ENCODE data around the gene GEMIN7.

Gene GEMIN7

DNA sequence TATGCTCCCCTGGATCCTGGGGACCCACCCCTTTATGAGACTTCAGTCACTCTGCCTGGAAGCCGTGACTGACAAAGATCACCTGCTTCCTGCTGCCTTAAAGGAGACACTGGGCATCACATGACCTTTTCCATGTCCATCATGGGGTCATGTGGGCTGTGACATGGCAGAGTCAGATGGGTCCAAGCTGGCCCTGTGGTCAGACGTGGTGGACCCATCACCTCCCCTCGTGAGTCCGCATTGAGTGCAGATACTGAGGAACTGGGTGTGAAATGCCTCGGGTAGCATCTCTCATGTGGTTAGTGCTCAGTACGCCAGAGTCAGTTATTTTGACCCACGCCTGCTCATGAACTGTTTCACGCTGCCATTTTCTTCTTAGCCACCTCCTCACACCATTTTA is 54.6 kb downstream of the GEMIN7 start:
- no peak for DNase-seq

DNA sequence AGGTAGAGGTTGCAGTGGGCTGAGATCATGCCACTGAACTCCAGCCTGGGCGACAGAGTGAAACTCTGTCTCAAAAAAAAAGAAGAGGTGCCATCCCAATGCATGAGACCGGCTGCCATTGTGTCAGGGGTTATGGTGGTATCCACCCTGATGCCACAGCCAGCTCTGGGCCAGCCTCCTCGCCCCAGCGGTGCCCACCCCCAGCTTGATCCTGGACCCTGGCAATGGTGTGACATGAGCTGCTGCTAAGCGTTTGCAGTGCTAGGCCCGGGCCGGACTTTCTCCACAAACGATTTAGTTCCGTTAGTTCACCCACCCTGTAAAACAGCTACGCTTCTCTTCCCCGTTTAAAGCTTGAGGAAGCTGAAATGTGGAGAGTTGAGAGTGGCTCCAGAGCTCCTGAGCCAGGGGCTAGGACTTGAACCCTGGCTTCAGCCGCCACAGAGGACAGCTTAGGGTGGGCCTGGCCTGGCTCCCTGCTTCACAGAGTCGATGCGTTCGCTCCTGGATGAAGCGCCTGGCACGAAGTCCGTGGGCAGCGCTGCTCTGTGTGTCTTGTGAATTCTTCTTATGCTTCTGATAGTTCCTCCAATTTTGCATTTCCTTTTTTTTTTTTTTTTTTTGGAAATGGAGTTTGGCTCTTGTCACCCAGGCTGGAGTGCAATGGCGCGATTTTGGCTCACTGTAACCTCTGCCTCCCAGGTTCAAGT is 56.3 kb downstream of the GEMIN7 start:
- DNase-seq = no peak

DNA sequence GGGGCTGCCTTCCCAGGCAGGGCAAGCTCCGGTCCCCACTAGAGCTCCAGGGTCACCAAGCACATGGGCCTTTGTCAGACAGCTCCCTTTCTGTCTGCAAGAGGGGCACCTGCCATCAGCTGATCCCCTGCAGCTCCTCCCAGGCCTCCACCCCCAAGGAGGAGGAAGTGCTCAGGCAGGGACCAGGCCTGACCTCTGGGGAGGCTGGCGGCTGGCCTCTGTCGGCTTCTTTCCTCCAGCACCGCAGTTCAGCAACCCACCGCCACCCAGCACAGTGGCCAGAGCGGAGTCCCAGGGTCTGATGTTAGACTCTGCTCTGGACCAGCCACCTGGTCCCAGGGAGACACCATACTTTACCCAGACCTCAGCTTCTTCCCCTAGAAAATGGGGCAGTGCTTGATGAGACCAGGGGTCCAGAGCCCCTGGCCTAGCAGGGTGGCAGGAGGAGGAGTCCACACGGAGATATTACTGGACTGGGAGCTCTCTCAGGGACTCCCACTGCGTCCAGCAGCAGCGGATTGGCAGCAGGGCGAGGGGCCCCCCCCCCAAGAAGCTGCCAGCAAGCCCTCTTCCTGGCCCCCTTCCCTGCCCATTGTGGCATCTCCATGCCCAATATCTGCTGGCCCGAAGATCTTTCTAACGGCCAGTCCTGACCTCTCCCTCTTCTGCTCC is 57.6 kb downstream of the GEMIN7 start:
- DNase-seq = no peak

DNA sequence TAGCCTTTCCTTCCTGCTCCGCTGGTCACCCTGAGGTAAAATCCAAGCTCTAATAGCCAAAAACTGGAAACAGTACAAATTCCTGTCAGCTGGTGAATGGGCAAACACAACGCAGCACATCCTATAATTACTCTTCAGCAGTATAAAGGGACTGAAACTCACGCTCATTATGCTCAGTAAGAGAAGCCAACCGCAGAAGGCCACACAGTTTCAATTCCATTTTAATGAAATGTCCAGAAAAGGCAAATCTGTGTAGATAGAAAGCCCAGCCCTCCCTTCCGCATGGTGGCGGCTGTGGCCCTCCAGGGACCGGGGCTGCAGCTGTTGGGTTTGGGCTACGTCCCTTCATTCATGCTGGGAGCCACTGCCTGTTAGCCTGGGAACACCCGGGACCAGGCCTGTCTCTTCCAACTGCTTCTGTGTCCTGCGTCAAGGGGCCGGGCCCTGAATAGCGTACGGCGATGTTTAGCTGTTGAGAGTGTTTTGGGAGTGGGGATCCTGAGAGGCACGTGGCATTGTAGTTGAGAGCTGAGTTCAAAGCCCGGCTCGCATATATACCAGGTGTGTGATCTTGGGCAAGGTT is 58.2 kb downstream of the GEMIN7 start:
- no peak for DNase-seq

DNA sequence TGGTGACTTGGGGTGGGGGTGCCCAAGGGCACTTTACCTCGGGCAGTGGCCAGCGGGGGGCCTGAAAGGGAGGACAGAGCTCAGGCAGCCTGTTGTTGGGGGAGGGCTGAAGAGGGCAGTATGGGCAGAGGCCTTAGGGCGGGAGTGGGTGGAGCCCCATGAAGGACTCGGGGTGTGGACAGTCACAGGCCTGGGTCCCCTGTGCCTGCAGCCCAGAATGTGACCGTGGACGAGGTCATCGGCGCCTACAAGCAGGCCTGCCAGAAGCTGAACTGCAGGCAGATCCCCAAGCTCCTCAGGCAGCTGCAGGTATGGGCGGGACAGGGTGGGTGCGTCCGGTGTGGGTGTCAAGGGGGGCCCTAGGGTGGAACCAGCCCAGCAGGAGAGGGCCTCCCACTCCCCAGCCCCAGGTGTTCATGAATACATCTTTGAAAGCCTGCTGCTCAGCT is 59.3 kb downstream of the GEMIN7 start:
- no peak for DNase-seq

DNA sequence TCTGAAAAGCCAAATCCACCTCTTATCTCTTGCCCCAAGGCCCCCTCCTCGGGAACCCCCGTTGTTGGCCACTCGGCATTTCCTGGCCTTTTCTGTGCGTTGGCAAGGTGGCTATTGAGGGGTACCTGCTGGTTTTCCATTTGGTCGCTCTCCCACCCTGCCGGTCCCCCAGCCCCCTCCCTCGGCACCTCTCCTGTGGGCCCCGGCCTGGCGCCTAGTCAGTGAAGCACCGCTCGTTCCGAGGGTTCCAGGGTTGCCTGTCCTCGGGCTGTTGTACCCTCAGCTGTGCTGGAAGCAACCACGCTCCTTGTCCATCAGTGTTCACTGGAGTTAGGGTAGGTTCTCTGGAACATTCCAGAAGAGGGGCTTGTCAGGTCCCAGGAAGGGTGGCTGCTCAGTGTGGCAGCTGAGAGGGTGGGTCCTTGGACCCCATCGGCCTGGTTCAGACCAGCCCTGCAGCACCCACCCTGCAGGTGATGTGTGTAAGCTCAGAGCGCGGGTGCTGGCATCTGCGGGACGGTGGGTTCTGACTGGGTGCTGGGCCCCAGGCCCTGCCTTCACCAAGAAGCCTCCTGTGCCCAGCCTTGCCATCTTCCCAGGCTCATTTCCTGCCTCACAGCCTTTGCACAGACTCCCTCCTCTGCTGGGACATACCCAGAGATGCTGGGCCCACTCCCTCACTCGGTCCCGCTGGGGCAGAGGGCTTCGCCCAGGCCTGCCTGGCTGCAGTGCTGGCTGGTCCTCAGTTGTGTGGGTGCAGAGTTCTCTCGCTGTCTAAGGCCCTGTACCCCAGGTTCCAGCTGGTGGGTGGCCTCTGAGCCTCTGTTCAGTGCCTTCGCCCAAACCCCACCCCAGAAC is 60.5 kb downstream of the GEMIN7 start:
- no peak for DNase-seq

DNA sequence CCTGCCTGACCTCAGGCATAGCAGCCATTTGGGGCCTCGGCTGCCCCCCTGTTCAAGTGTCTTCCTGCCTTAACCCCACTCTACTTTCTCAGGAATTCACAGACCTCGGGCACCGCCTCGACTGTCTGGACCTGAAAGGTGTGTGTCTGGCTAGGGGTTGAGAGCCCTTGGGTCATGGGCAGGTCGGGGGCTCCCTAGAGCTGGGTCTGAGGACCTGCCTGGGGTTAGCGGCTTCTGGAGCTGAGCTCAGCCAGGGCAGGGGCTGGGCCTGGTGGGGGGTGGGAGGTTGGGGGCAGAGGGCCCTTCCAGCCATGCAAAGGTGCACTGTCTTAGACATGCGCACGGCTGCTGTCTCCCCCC is 61.1 kb downstream of the GEMIN7 start:
- DNase-seq = no peak

DNA sequence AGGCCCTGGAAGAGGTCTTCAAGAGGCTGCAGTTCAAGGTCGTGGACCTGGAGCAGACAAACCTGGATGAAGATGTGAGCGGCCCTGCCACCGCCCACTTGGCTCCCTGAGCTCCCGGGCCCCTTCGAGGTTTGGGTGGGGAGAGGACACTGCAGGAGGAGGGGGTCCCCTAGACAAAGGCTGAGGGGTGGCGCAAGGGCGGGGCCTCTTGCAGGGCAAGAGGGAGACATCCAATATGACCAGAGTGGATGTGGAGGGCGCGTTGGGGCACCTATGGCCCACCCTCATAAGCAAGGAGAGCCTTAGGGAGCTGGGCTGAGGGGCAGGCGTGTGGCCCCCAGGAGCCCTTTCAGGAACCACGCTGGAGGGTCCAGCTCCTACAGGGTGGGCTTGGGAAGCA is 61.5 kb downstream of the GEMIN7 start:
- DNase-seq = no peak

All from activated CD8-positive, alpha-beta memory T cell treated with anti-CD3 and anti-CD28 coated beads, Interleukin-2, amount 50 U/mL, for 4 hours (primary cell).